ENCODE measurements around the gene COL23A1. TPM values are rescaled to one million over a fixed set of nuclear protein-coding genes. Genes with fewer than 3 reads are reported as not detected.

COL23A1 gene
- total RNA-seq, 1 experiment from 2014 or later: 0.18 TPM

DNA sequence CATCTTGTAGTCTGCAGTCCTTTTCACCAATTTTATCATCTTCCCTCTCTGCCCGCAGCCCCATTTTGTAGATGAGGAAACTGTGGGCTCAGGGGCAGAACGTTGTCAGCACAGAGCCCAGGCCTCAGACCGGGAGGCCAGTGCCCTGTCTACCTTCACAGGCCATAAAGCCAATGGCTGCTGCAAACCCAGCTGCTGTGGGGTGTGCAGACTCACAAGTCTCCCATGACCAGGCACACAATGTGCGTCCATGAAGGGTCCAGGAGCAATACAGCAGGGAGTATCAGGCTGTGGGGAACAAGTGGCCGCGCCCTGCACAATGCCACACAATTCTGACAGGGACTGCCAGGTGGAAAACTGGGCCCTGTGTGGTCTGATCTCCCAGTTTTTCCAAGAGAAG, 71.0 kb downstream of the COL23A1 start:
- no peak for DNase-seq
- no TSS peak for BruUV-seq (replicated peaks)
- Mint-ChIP-seq H3K9me3 (ENCODE audit: unreplicated experiment) (peaks cover 14% of the 10 kb centered on the region), H3K4me1 (ENCODE audit: low read depth, unreplicated experiment) (no peaks in the 10 kb centered on the region), H3K27me3 (ENCODE audit: insufficient read depth, unreplicated experiment) (peaks cover 9% of the 10 kb centered on the region), H3K36me3 (ENCODE audit: insufficient read depth, unreplicated experiment) (no peaks in the 10 kb centered on the region), H3K4me3 (ENCODE audit: unreplicated experiment) (no peak overlapping the region), H3K27ac (ENCODE audit: unreplicated experiment) (no peak overlapping the region)
- Histone ChIP-seq H3K36me3 (ENCODE audit: control insufficient read depth, insufficient read depth, low read length) (no peaks in the 10 kb centered on the region), H3K9me3 (no peaks in the 10 kb centered on the region), H3K27me3 (replicated peaks; ENCODE audit: control insufficient read depth, insufficient read depth, low read length) (no peaks in the 10 kb centered on the region), H3K4me1 (no peaks in the 10 kb centered on the region), H3K4me3 (ENCODE audit: low read depth, low read length) (no peak overlapping the region)
- intact Hi-C loops (cut with micrococcal nuclease; ENCODE audit: unreplicated experiment): no loop called here
- ChIA-PET CTCF (no interaction called here), POLR2A (no interaction called here)
- TF ChIP-seq, protein P1, sequence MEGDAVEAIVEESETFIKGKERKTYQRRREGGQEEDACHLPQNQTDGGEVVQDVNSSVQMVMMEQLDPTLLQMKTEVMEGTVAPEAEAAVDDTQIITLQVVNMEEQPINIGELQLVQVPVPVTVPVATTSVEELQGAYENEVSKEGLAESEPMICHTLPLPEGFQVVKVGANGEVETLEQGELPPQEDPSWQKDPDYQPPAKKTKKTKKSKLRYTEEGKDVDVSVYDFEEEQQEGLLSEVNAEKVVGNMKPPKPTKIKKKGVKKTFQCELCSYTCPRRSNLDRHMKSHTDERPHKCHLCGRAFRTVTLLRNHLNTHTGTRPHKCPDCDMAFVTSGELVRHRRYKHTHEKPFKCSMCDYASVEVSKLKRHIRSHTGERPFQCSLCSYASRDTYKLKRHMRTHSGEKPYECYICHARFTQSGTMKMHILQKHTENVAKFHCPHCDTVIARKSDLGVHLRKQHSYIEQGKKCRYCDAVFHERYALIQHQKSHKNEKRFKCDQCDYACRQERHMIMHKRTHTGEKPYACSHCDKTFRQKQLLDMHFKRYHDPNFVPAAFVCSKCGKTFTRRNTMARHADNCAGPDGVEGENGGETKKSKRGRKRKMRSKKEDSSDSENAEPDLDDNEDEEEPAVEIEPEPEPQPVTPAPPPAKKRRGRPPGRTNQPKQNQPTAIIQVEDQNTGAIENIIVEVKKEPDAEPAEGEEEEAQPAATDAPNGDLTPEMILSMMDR (IDR thresholded peaks at IDR 0.05; ENCODE audit: insufficient read depth in 1 of 2, low read depth in 1 of 2, low read length in 1 of 2, severe bottlenecking in 1 of 2, unreplicated experiment in 1 of 2): no peak

DNA sequence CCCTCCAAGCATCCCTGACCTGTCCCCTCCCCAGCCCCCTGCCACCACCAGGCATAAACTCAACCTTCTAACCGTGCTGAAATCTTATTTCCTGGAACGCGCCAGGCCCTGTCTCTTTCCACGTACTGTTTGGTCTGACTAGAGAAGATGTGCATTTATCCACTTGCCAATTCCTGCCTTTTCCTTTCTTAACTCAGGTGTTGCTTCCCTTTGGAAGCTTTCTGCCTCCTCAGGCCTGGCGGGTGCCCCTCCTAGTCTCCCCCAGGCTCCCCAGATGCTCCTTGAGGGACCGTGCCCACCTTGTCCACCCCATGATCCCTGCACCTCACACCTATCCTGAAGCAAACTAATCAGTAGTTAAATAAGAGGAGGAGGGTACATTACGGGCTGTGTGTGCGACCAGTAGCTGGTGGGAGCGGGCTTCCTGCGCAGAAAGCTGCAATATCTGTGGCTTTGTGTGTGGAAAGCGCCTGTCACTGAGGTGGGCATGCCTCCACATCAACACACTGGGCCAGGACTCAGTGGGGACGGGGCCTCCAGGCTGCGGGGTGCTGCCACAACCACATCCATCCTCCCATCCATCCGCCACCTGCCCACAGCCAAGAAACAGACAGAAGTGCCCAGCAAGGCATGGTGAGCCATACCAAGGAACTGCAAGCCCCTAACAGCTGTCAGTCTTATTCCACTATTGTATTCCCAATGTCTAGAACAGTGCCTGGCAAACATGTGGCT, 73.5 kb downstream of the COL23A1 start:
- Histone ChIP-seq H3K4me1 (no peaks in the 10 kb centered on the region), H3K9me3 (no peaks in the 10 kb centered on the region), H3K36me3 (ENCODE audit: control insufficient read depth, insufficient read depth, low read length) (no peaks in the 10 kb centered on the region), H3K27me3 (replicated peaks; ENCODE audit: control insufficient read depth, insufficient read depth, low read length) (peaks cover 2% of the 10 kb centered on the region; the same call in 1 of the 2 replicates), H3K4me3 (ENCODE audit: low read depth, low read length) (no peak overlapping the region)
- intact Hi-C loops (cut with micrococcal nuclease; ENCODE audit: unreplicated experiment): no loop called here
- no peak for DNase-seq
- CTCF ChIA-PET: no interaction called here
- POLR2A ChIA-PET: no interaction called here
- H3K36me3 Mint-ChIP-seq (ENCODE audit: insufficient read depth, unreplicated experiment): no peaks in the 10 kb centered on the region
- peaks cover 15% of the 10 kb centered on the region for H3K27me3 Mint-ChIP-seq (ENCODE audit: insufficient read depth, unreplicated experiment)
- TF ChIP-seq, protein P1 (IDR thresholded peaks at IDR 0.05; ENCODE audit: insufficient read depth in 1 of 2, low read depth in 1 of 2, low read length in 1 of 2, severe bottlenecking in 1 of 2, unreplicated experiment in 1 of 2): no peak
- H3K9me3 Mint-ChIP-seq (ENCODE audit: unreplicated experiment): peaks cover 20% of the 10 kb centered on the region
- no peaks in the 10 kb centered on the region for H3K4me1 Mint-ChIP-seq (ENCODE audit: low read depth, unreplicated experiment)
- no peak overlapping the region for H3K4me3 Mint-ChIP-seq (ENCODE audit: unreplicated experiment)
- no peak overlapping the region for H3K27ac Mint-ChIP-seq (ENCODE audit: unreplicated experiment)
- BruUV-seq (replicated peaks): no TSS peak

DNA sequence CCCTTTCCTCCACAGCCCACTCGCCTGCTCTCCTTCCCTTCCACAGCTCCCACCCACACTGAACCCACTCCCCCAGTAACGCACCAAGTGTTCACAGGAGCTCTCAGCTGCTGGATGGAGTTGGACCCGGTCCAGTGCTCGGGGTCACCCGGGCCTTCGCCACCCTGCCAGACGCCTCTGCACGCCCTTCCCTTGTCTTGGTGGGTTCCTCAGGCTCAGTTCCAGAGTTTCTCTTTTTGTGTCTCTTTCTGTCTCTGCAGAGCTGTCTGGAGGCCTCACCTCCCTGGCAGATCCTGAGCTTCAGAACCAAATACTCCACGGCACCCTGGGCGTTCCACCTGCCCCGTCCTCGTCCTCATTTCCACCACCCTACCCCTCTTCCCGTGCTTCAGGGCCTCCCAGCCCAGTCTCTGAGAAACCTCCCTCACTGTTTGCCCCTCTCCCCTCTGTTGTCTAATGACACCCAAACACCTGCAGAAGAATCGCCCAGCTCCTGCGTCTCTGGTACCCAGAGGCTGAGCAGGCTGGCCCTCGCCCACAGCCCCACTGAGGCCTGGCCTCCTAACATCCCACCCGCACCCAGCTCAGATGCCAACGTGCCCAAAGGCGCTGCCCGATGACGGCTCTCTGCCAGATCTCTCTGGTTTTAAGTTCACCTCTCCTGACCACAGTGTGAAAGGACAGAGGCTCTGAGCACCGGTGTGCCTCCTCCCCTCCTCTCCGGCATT, 74.3 kb downstream of the COL23A1 start:
- no peaks in the 10 kb centered on the region for H3K4me1 Mint-ChIP-seq (ENCODE audit: low read depth, unreplicated experiment)
- CTCF ChIA-PET: no interaction called here

More for the DNA sequence above, 74.3 kb downstream of the COL23A1 start:
- H3K27ac Mint-ChIP-seq (ENCODE audit: unreplicated experiment): no peak overlapping the region
- DNase-seq: no peak
- no peak overlapping the region for H3K4me3 Mint-ChIP-seq (ENCODE audit: unreplicated experiment)
- no TSS peak for BruUV-seq (replicated peaks)
- H3K9me3 Mint-ChIP-seq (ENCODE audit: unreplicated experiment): peaks cover 20% of the 10 kb centered on the region
- no peaks in the 10 kb centered on the region for H3K9me3 ChIP-seq
- no peak overlapping the region for H3K4me3 ChIP-seq (ENCODE audit: low read depth, low read length)
- H3K4me1 ChIP-seq: no peaks in the 10 kb centered on the region
- peaks cover 15% of the 10 kb centered on the region for H3K27me3 Mint-ChIP-seq (ENCODE audit: insufficient read depth, unreplicated experiment)
- intact Hi-C loops (cut with micrococcal nuclease; ENCODE audit: unreplicated experiment): no loop called here
- TF ChIP-seq, protein P1 (IDR thresholded peaks at IDR 0.05; ENCODE audit: insufficient read depth in 1 of 2, low read depth in 1 of 2, low read length in 1 of 2, severe bottlenecking in 1 of 2, unreplicated experiment in 1 of 2): no peak
- peaks cover 2% of the 10 kb centered on the region; the same call in 1 of the 2 replicates for H3K27me3 ChIP-seq (replicated peaks; ENCODE audit: control insufficient read depth, insufficient read depth, low read length)
- no peaks in the 10 kb centered on the region for H3K36me3 Mint-ChIP-seq (ENCODE audit: insufficient read depth, unreplicated experiment)
- POLR2A ChIA-PET: no interaction called here
- H3K36me3 ChIP-seq (ENCODE audit: control insufficient read depth, insufficient read depth, low read length): no peaks in the 10 kb centered on the region

Measured in Caco-2 (cell line).